Stimulated activated CD4-positive, alpha-beta T cell treated with anti-CD3 and anti-CD28 coated beads, Interleukin-1b, Interleukin-23, amount 100 ng/mL, for 1 hour (primary cell): Measurements from ENCODE around the gene DCLRE1B.

Experiments used
- DNase-seq, 2 donors: peaks; one replicate each; pipeline ENCODE4 v3.0.0-alpha.2; 2020; ENCODE audit warnings: low read depth in 2 of 2

The DCLRE1B gene

GRCh38 chr1:113928187-113928930 lies 23.2 kb downstream of the DCLRE1B start:
- DNase-seq, result no peak

GRCh38 chr1:113928941-113929749 lies 24.0 kb downstream of the DCLRE1B start, which contains the start of gene HIPK1:
Gene HIPK1 (plus strand): TSS chr1:113929324.
- DNase-seq, result peak; percentile 65 to 88

GRCh38 chr1:113929750-113930498 lies 24.8 kb downstream of the DCLRE1B start:
- peak; percentile 26 to 28 for DNase-seq

GRCh38 chr1:113930499-113931161 lies 25.5 kb downstream of the DCLRE1B start:
- DNase-seq, result peak; percentile 10 to 34

DNA sequence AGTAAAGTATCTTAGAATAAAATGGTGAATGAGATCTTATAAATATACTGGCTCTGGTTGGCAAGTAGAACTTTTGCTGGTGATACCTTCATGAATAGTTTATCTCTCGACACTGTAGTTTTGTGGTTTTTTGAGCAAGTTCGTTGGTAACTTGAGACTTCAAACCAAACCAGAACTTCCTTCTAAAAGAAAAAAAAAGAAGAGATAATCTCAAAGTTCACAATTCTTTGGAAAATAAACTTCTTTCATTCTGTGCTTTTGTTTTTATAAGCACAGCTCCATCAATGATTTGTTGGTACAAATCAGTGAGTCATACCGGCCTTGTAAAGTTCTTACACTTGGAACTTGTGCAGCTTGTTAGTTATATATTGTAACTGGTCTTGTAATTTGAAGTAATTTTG lies 26.3 kb downstream of the DCLRE1B start:
- DNase-seq, result no peak

DNA sequence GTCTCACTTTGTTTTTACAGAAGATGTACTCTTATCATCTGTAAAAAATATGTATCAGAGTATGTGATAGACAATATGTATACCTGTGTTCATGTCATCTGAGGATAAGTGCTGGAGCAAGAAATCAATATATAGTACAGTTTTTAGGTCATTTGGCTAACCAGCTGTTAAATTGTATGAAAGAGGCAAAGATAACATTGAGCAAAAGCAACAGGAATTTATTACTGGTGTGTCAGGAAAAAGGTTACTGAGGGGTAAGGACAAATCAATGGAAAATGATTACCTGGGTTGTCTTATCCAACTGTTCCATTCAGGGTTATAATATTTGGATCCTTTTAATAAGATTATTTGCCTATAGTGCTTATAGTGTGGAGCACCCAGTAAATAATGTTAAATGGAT lies 28.9 kb downstream of the DCLRE1B start:
- no peak for DNase-seq

DNA sequence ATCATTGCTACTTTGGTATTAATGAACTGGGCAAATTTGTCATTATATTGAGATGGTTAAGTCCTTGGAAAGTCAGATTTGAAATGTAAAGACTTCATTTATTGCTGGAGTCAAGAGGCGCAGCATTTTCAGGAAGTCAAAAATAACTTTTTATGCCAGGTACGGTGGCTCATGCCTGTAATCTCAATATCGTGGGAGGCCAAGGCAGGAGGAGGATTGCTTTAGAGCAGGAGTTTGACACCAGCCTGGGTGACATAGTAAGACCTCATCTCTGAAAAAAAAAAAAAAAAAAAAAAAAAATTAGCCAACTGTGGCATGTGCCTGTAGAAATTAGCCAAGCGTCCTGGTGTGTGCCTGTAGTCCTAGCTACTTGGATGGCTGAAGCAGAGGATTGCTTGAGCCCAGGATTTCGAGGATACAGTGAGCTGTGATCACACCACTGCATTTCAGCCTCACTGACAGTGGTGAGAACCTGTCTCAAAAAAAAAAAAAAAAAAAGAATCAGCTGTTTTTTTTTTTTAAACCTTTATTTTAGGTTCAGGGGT lies 29.5 kb downstream of the DCLRE1B start:
- no peak for DNase-seq

- no peak for DNase-seq
Observed at GRCh38 chr1:113935176-113935575, 30.1 kb downstream of the DCLRE1B start.

GRCh38 chr1:113935970-113936369 lies 30.8 kb downstream of the DCLRE1B start:
- no peak for DNase-seq

DNA sequence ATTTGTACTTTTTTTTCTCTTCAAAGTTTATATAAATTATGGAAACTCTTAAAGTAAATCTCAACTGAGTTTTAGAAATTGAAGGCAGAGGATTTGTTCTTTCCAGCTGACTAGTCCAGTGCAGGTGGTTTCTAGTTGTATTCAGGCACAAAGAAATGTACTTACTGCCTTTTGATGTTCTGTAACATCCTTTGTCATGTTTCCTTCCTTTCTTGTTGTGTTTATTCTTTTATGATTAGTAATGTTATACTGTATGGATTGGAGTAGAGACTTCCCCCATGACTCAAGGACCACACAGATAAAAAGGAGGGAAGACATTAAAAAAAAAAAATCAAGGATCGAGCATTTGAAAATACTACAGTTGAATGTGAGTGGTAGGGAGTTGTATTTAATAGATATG lies 32.0 kb downstream of the DCLRE1B start:
- DNase-seq, result no peak

DNA sequence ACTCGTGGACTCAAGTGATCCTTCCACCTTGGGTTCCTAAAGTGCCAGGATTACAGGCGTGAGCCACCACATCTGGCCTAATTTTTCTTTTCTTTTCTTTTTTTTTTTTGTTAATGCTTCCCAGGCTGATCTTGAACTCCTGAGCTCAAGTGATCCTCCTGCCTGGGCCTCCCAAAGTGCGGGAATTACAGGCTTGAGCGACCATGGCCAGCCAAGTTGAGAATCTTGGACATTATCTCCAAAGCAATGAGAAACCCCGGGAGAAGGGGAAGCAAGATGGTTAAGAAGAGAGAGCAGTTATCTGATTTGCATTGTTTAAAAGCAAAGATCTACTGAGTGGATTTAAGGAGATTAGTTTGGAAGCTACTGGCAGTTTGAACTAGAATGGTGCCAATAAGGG lies 33.1 kb downstream of the DCLRE1B start:
- no peak for DNase-seq

GRCh38 chr1:113940365-113941244 lies 35.5 kb downstream of the DCLRE1B start:
- DNase-seq, result no peak

DNA sequence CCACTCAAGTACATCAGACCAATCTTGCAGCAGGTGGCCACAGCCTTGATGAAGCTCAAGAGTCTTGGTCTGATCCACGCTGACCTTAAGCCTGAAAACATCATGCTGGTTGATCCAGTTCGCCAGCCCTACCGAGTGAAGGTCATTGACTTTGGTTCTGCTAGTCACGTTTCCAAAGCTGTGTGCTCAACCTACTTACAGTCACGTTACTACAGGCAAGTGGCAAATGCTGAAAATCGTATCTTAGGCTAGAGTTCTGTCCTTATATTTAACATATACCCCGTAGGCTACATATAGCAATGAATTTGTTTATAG lies 36.1 kb downstream of the DCLRE1B start:
- no peak for DNase-seq

GRCh38 chr1:113942527-113942926 lies 37.4 kb downstream of the DCLRE1B start:
- DNase-seq, result no peak

DNA sequence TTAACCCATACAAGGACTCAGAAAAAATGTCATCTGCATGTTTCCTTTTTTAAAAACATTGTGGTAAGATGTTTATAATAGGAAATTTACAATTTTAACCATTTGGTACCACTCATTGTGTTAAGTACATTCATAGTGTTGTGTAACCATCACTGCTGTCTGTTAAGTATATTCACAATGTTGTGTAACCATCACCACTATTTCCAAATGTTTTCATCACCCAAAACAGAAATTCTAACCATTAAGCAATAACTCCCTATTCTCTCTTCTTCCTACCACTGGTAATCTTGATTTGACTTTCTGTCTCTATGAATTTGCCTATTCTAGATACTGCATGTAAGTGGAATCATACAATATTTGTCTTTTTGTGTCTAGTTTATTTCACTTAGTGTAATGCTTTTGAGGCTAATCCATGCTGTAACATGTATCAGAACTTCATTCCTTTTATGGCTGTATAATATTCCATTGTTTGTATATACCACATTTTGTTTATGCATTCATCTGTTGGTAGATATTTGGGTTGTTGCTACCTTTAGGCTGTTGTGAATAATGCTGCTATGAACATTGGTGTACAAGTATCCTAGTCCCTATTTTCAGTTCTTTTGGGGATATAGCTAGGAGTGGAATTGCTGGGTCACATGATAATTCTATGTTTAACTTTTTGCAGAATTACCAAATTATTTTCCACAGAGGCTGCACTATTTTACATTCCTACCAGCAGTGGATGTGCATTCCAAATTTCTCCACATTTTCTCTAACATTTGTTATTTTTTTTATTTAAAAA lies 38.1 kb downstream of the DCLRE1B start:
- DNase-seq, result no peak

GRCh38 chr1:113945329-113945728 lies 40.2 kb downstream of the DCLRE1B start:
- no peak for DNase-seq

GRCh38 chr1:113946112-113946511 lies 41.0 kb downstream of the DCLRE1B start:
- no peak for DNase-seq

- DNase-seq, result no peak
Observed at GRCh38 chr1:113946678-113947387, 41.7 kb downstream of the DCLRE1B start.

- no peak for DNase-seq
Observed at GRCh38 chr1:113947388-113948107, 42.4 kb downstream of the DCLRE1B start.
